GM12873 (cell line): ENCODE results near the gene PPFIBP1.

Source experiments
- TF ChIP-seq, protein P1 (sequence below): IDR thresholded peaks from 2 replicates; pipeline ENCODE4 v1.5.1; 2012; ENCODE audit warnings: low read depth, mild to moderate bottlenecking, moderate library complexity, low read length, control low read depth; ENCODE audit not compliant: insufficient read depth; ENCODE audit errors: missing control alignments

PPFIBP1 gene

DNA sequence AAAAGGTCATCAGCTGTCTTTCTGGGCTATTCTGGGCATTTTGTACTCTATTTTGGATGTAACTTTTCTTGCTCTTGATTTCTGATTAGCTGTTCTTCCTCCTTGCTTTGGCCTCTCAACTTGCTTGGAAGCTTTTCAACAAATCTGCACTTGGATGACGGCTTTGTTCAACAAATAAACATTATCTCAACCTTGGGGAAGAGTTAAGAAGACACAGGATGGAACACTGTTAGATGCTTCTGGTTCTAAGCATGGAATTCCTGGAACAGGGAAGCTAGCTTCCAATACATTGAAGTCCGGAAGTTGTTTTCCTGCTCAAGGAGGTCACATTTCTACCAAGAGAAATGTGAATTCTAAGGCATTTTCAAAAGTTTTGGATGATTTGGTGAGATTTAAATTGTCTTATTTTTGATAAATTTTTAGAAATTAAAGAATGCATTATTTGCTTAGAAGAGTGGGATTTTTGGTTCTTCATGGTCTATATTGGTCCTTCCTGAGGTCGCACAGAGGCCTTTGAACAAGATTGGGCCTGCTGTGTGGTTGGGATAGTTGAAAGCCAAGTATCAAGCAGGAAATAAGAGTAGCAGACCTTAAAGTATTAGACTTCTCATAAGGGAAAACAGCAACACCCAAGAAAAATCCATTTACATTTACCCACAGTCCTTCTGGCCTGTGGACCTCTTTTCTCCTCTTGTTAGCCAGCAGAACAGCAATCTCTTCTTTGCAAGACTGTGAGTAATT is 59.2 kb downstream of the PPFIBP1 start:
- TF ChIP-seq, protein P1, sequence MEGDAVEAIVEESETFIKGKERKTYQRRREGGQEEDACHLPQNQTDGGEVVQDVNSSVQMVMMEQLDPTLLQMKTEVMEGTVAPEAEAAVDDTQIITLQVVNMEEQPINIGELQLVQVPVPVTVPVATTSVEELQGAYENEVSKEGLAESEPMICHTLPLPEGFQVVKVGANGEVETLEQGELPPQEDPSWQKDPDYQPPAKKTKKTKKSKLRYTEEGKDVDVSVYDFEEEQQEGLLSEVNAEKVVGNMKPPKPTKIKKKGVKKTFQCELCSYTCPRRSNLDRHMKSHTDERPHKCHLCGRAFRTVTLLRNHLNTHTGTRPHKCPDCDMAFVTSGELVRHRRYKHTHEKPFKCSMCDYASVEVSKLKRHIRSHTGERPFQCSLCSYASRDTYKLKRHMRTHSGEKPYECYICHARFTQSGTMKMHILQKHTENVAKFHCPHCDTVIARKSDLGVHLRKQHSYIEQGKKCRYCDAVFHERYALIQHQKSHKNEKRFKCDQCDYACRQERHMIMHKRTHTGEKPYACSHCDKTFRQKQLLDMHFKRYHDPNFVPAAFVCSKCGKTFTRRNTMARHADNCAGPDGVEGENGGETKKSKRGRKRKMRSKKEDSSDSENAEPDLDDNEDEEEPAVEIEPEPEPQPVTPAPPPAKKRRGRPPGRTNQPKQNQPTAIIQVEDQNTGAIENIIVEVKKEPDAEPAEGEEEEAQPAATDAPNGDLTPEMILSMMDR, result no peak

DNA sequence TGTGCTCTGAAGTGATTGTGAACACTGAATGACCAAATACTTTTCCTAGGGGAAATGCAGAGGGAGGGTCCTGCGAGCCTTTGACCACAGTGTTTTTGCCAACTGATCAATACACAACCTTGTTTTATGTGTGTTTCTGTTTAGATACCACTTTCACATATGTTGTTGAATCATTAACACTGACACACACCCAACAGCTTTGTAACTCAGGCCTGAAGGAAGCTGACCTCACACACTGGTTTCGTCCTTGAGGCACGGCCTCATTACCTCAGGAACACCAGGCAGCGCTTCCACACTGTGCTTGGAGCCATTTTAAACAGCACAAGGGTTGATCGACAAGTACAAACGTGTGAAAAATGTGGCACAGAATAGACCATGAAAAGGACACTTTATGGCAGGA is 60.0 kb downstream of the PPFIBP1 start:
- TF ChIP-seq, protein P1, result no peak

DNA sequence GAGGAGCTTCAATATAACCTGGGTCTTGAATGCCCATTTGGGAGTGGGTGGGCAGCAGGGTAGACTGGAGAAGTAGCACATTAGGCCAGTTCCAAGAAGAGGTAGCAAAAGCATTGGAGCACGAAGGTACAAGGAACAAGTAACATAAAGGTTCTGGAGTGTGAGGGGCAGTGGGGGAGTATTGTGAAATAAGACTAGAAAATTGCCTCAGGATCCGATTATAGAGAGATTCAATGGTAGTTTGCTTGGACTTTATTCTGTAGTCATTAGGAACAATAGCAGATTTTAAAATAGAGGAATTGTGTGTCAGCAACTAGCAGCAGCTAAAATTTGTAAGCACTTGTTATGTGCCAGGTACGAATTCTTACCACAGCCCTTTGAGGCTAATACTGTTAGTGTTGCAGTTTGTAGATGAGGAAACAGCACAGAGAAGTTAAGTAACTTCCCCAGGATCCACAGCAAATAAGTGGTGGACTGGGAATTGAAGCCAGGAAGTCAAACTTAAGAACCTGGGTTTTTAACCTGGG is 61.8 kb downstream of the PPFIBP1 start:
- TF ChIP-seq, protein P1, result no peak

DNA sequence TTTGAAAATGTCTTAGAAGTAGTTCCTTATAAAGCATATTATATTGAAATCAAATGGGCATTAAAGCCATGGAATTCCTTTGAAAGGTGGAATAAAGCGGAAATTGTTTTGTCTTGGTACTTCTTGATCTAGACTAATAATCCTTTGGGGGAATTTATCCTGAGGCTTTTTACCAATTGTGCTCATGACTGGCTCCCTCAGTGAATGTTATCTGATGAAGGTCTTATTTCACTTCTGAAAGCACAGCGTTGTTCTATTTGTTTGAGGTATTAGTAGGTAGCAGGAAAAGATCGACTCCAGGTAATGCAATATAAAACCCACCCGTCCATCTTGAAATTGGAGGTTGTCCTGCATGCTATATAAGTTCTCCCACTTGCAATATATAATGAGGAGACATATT is 64.8 kb downstream of the PPFIBP1 start:
- TF ChIP-seq, protein P1, result no peak

DNA sequence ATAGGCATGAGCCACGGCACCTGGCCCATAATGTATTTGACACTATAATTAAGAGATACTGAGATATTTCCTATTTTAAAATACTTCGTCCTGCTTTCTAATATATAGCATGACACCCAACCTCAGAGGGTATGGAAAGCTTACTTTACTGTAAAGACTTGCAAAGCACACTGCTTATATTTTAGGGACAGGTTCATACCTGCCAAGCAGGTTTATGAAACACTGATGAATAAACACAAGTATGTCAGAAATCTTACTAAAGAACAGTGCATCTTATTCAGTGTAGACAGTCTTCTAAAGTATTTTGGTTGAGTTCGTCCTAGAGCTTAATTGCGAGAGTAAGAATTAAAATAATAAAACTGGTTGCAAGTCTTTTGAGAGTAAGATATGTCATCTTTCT is 65.4 kb downstream of the PPFIBP1 start:
- TF ChIP-seq, protein P1, result no peak

DNA sequence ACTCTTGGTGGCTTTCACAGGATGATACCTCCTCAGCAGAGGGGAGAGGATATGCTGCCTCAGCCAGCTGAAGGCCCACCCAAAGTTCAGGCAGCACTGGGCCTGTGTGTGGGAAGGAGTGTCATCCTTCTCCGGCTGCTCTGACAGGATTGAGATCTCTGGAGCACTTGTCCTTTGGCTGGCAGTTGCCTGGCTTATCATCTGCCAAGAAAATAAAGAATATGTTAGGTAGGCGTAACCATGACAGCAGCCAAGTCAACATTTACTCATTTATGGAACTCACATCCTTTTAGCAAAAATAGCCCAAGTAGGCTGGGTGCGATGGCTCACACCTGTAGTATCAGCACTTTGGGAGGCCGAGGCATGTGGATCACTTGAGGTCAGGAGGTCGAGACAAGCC is 68.5 kb downstream of the PPFIBP1 start:
- TF ChIP-seq, protein P1, result no peak

DNA sequence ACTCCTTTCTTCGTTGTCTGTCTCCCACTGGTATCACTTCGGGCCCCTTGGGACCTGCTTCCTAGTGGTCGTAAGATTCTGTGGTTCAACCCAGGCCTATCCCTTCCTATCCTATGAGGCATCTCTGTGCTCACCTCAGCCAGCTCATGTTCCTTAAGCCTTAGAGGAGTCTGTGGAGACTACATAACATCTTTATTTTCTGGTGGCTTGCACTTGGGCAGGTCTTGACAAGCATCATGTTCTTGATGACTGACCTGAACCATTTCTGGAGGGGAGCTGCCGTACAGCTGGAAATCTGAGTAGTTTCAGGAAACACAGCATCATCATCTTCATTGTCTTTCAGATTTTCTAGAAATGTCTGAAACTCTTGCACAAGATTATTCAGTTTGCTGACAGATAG is 69.3 kb downstream of the PPFIBP1 start:
- TF ChIP-seq, protein P1, result no peak
